Activated T-helper 2 cell treated with anti-CD3 and anti-CD28 coated beads, Interferon-gamma antibody, Interleukin-2, Interleukin-4, amounts not matched to agents 10 μg/mL and 5 μg/mL and 100 μg/mL, durations not matched to agents 14 hours and 24 hours and 36 hours (primary cell): ENCODE data around the gene SBF1. TPM values are rescaled to one million over a fixed set of nuclear protein-coding genes. Genes with fewer than 3 reads are reported as not detected.

Experiments
- DNase-seq: peaks from one replicate; pipeline ENCODE4 v3.0.0; 2021; ENCODE audit warnings: low spot score
- H3K27ac Mint-ChIP-seq: one replicate; pipeline ENCODE4 v1.8.0; 2021; ENCODE audit warnings: mixed read lengths
- H3K27me3 Mint-ChIP-seq: one replicate; pipeline ENCODE4 v1.8.0; 2021; ENCODE audit warnings: low read depth, mixed read lengths
- H3K36me3 Mint-ChIP-seq: one replicate; pipeline ENCODE4 v1.8.0; 2021; ENCODE audit warnings: low read depth, mixed read lengths
- H3K4me1 Mint-ChIP-seq: one replicate; pipeline ENCODE4 v1.8.0; 2021; ENCODE audit warnings: low read depth, mixed read lengths
- H3K4me3 Mint-ChIP-seq: one replicate; pipeline ENCODE4 v1.8.0; 2021; ENCODE audit warnings: low read depth, mild to moderate bottlenecking, moderate library complexity, mixed read lengths
- H3K9me3 Mint-ChIP-seq: one replicate; pipeline ENCODE4 v1.8.0; 2021; ENCODE audit warnings: mixed read lengths
- intact Hi-C: fragments of 100-400 bp; cut with micrococcal nuclease; formaldehyde crosslinking; loops from one replicate; pipeline ENCODE4 v1.15.1; 2023
- total RNA-seq: library from RNA; stranded (reverse); gene quantifications from 2 replicates; pipeline ENCODE4 v1.2.3, GENCODE V29; 2022

SBF1 gene
- total RNA-seq, 1 donor from 2014 or later = 106 TPM

GRCh38 chr22:50432131-50432876 is 42.5 kb downstream of the SBF1 start:
- no peak overlapping the region for H3K27ac Mint-ChIP-seq
- no peaks in the 10 kb centered on the region for H3K4me1 Mint-ChIP-seq
- H3K4me3 Mint-ChIP-seq = no peak overlapping the region
- DNase-seq = no peak
- H3K27me3 Mint-ChIP-seq = no peaks in the 10 kb centered on the region
- peaks cover 36% of the 10 kb centered on the region for H3K36me3 Mint-ChIP-seq
- no peaks in the 10 kb centered on the region for H3K9me3 Mint-ChIP-seq
- intact Hi-C loops = no loop called here

GRCh38 chr22:50425179-50425916 is 49.5 kb downstream of the SBF1 start:
- peaks cover 46% of the 10 kb centered on the region for H3K36me3 Mint-ChIP-seq

GRCh38 chr22:50423956-50424355 is 50.9 kb downstream of the SBF1 start:
- Mint-ChIP-seq H3K4me1 (no peaks in the 10 kb centered on the region), H3K27ac (no peak overlapping the region), H3K4me3 (no peak overlapping the region), H3K36me3 (peaks cover 45% of the 10 kb centered on the region), H3K27me3 (no peaks in the 10 kb centered on the region), H3K9me3 (no peaks in the 10 kb centered on the region)
- intact Hi-C loops = no loop called here
- DNase-seq = no peak

More at GRCh38 chr22:50425179-50425916, 49.5 kb downstream of the SBF1 start:
- H3K4me1 Mint-ChIP-seq = no peaks in the 10 kb centered on the region
- no peak overlapping the region for H3K27ac Mint-ChIP-seq
- intact Hi-C loops = no loop called here
- no peaks in the 10 kb centered on the region for H3K27me3 Mint-ChIP-seq
- DNase-seq = no peak
- H3K9me3 Mint-ChIP-seq = no peaks in the 10 kb centered on the region
- no peak overlapping the region for H3K4me3 Mint-ChIP-seq

GRCh38 chr22:50422961-50423815 is 51.6 kb downstream of the SBF1 start:
- Mint-ChIP-seq H3K27me3 (no peaks in the 10 kb centered on the region), H3K36me3 (peaks cover 43% of the 10 kb centered on the region), H3K4me1 (no peaks in the 10 kb centered on the region), H3K4me3 (no peak overlapping the region), H3K27ac (no peak overlapping the region), H3K9me3 (no peaks in the 10 kb centered on the region)
- intact Hi-C loops = no loop called here
- no peak for DNase-seq

GRCh38 chr22:50422046-50422445 is 52.8 kb downstream of the SBF1 start:
- Mint-ChIP-seq H3K4me3 (no peak overlapping the region), H3K4me1 (no peaks in the 10 kb centered on the region), H3K27ac (no peak overlapping the region), H3K36me3 (peaks cover 42% of the 10 kb centered on the region), H3K27me3 (no peaks in the 10 kb centered on the region), H3K9me3 (no peaks in the 10 kb centered on the region)
- intact Hi-C loops = no loop called here
- DNase-seq = no peak

GRCh38 chr22:50420581-50420980 is 54.3 kb downstream of the SBF1 start:
- DNase-seq = no peak
- Mint-ChIP-seq H3K9me3 (no peaks in the 10 kb centered on the region), H3K27me3 (no peaks in the 10 kb centered on the region), H3K4me3 (no peak overlapping the region), H3K27ac (no peak overlapping the region), H3K4me1 (no peaks in the 10 kb centered on the region), H3K36me3 (peaks cover 45% of the 10 kb centered on the region)
- intact Hi-C loops = no loop called here

- Mint-ChIP-seq H3K36me3 (peaks cover 40% of the 10 kb centered on the region), H3K4me3 (no peak overlapping the region), H3K27ac (no peak overlapping the region), H3K9me3 (no peaks in the 10 kb centered on the region), H3K27me3 (no peaks in the 10 kb centered on the region), H3K4me1 (no peaks in the 10 kb centered on the region)
- DNase-seq = no peak
- intact Hi-C loops = no loop called here
These were observed 54.8 kb downstream of the SBF1 start for GRCh38 chr22:50420015-50420414.

- no peaks in the 10 kb centered on the region for H3K4me1 Mint-ChIP-seq
- H3K4me3 Mint-ChIP-seq = no peak overlapping the region
- H3K27ac Mint-ChIP-seq = no peak overlapping the region
These were observed 55.7 kb downstream of the SBF1 start for GRCh38 chr22:50419116-50419515.

GRCh38 chr22:50418624-50419023 is 56.2 kb downstream of the SBF1 start:
- Mint-ChIP-seq H3K27ac (no peak overlapping the region), H3K9me3 (no peaks in the 10 kb centered on the region), H3K4me3 (no peak overlapping the region), H3K27me3 (no peaks in the 10 kb centered on the region), H3K36me3 (peaks cover 36% of the 10 kb centered on the region), H3K4me1 (no peaks in the 10 kb centered on the region)
- intact Hi-C loops = no loop called here
- DNase-seq = no peak

More at GRCh38 chr22:50419116-50419515, 55.7 kb downstream of the SBF1 start:
- H3K9me3 Mint-ChIP-seq = no peaks in the 10 kb centered on the region
- H3K36me3 Mint-ChIP-seq = peaks cover 40% of the 10 kb centered on the region
- no peak for DNase-seq
- intact Hi-C loops = no loop called here
- H3K27me3 Mint-ChIP-seq = no peaks in the 10 kb centered on the region

GRCh38 chr22:50417411-50418210 is 57.2 kb downstream of the SBF1 start:
- intact Hi-C loops = no loop called here
- H3K36me3 Mint-ChIP-seq = peaks cover 35% of the 10 kb centered on the region
- DNase-seq = no peak
- H3K27ac Mint-ChIP-seq = no peak overlapping the region
- no peaks in the 10 kb centered on the region for H3K9me3 Mint-ChIP-seq
- H3K27me3 Mint-ChIP-seq = no peaks in the 10 kb centered on the region
- no peaks in the 10 kb centered on the region for H3K4me1 Mint-ChIP-seq
- no peak overlapping the region for H3K4me3 Mint-ChIP-seq

GRCh38 chr22:50416996-50417395 is 57.8 kb downstream of the SBF1 start:
- H3K4me3 Mint-ChIP-seq = no peak overlapping the region
- no peaks in the 10 kb centered on the region for H3K27me3 Mint-ChIP-seq
- H3K27ac Mint-ChIP-seq = no peak overlapping the region
- H3K36me3 Mint-ChIP-seq = peaks cover 35% of the 10 kb centered on the region
- H3K9me3 Mint-ChIP-seq = no peaks in the 10 kb centered on the region
- no peak for DNase-seq
- intact Hi-C loops = no loop called here
- no peaks in the 10 kb centered on the region for H3K4me1 Mint-ChIP-seq

- no peak for DNase-seq
- H3K27me3 Mint-ChIP-seq = no peaks in the 10 kb centered on the region
- peaks cover 30% of the 10 kb centered on the region for H3K36me3 Mint-ChIP-seq
- H3K9me3 Mint-ChIP-seq = no peaks in the 10 kb centered on the region
- intact Hi-C loops = no loop called here
- H3K4me1 Mint-ChIP-seq = no peaks in the 10 kb centered on the region
- no peak overlapping the region for H3K27ac Mint-ChIP-seq
- H3K4me3 Mint-ChIP-seq = no peak overlapping the region
These were observed 59.4 kb downstream of the SBF1 start for GRCh38 chr22:50415426-50415825.
